OCI-LY7 (cell line): Measurements from ENCODE around the gene XIRP2.

Experiments
- EZH2phosphoT487 ChIP-seq: fragments of 200-600 bp; sonication (generic); IDR thresholded peaks from 2 replicates; pipeline ENCODE4 v1.6.1; 2018; ENCODE audit warnings: low read depth, borderline replicate concordance, mild to moderate bottlenecking, mixed run types, antibody characterized with exemption, low read length, moderate library complexity, mixed read lengths
- TF ChIP-seq, protein P1 (sequence below): fragments of 200-600 bp; sonication (generic); conservative IDR thresholded peaks from 2 replicates; pipeline ENCODE4 v1.5.1; 2014; ENCODE audit warnings: mild to moderate bottlenecking, antibody characterized with exemption, low read length, moderate library complexity, mixed read lengths

- TF ChIP-seq, protein P1, sequence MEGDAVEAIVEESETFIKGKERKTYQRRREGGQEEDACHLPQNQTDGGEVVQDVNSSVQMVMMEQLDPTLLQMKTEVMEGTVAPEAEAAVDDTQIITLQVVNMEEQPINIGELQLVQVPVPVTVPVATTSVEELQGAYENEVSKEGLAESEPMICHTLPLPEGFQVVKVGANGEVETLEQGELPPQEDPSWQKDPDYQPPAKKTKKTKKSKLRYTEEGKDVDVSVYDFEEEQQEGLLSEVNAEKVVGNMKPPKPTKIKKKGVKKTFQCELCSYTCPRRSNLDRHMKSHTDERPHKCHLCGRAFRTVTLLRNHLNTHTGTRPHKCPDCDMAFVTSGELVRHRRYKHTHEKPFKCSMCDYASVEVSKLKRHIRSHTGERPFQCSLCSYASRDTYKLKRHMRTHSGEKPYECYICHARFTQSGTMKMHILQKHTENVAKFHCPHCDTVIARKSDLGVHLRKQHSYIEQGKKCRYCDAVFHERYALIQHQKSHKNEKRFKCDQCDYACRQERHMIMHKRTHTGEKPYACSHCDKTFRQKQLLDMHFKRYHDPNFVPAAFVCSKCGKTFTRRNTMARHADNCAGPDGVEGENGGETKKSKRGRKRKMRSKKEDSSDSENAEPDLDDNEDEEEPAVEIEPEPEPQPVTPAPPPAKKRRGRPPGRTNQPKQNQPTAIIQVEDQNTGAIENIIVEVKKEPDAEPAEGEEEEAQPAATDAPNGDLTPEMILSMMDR: no peak
- no peak for TF ChIP-seq EZH2phosphoT487
These were observed 295.7 kb downstream of the XIRP2 start for GRCh38 chr2:167183931-167184330.
